Skeletal muscle tissue (tissue), 4 donors: ENCODE data around the gene SLC27A6. TPM values are rescaled to one million over a fixed set of nuclear protein-coding genes. Genes with fewer than 3 reads are reported as not detected.
A peak's percentile ranks its signal among the peaks of the same experiment; 100 is the strongest.

Source experiments
- H3K27ac ChIP-seq: one replicate; pipeline ENCODE4 v1.7.0; 2013; ENCODE audit warnings: mild to moderate bottlenecking, low read depth, low read length, inconsistent platforms
- H3K27me3 ChIP-seq, 3 donors: one replicate each; pipeline ENCODE4 v1.7.0; 2013; ENCODE audit warnings: low read length in 3 of 3; ENCODE audit not compliant: control insufficient read depth in 3 of 3, insufficient read depth in 3 of 3
- H3K36me3 ChIP-seq, 3 donors: one replicate each; pipeline ENCODE4 v1.7.0; 2013; ENCODE audit warnings: low read length in 3 of 3; ENCODE audit not compliant: control insufficient read depth in 3 of 3, insufficient read depth in 3 of 3
- H3K4me1 ChIP-seq, 3 donors: one replicate each; pipeline ENCODE4 v1.7.0; 2013; ENCODE audit warnings: low read length in 3 of 3, mild to moderate bottlenecking in 3 of 3; ENCODE audit not compliant: control insufficient read depth in 3 of 3, insufficient read depth in 3 of 3
- H3K4me3 ChIP-seq, 3 donors: one replicate each; pipeline ENCODE4 v1.7.0; 2013; ENCODE audit warnings: low read length in 3 of 3
- H3K9ac ChIP-seq, 3 donors: one replicate each; pipeline ENCODE4 v1.7.0; 2013; ENCODE audit warnings: low read length in 3 of 3, mild to moderate bottlenecking in 3 of 3, moderate library complexity in 2 of 3, low read depth in 1 of 3
- H3K9me3 ChIP-seq, 3 donors: one replicate each; pipeline ENCODE4 v1.7.0; 2013; ENCODE audit warnings: low read length in 3 of 3; ENCODE audit not compliant: control insufficient read depth in 3 of 3
- total RNA-seq: library from RNA; depleted of rRNA; stranded (reverse); fragments of >200 nt; gene quantifications from one replicate; pipeline ENCODE4 v1.2.3, GENCODE V29; 2014
- donor health status: Osteomylitis.

SLC27A6 gene
- total RNA-seq, 1 donor from 2014 or later, result 1.6 TPM

- Histone ChIP-seq H3K36me3 (no peaks in the 10 kb centered on the region), H3K4me3 (no peak overlapping the region), H3K9me3 (peaks cover 0 to 2% (median 0%) of the 10 kb centered on the region in 3 donors), H3K27me3 (no peaks in the 10 kb centered on the region), H3K9ac (no peak overlapping the region), H3K27ac (no peak overlapping the region), H3K4me1 (no peaks in the 10 kb centered on the region)
Observed at GRCh38 chr5:128956164-128956563, 9.1 kb upstream of the SLC27A6 start.

GRCh38 chr5:128962211-128962610 lies 3.1 kb upstream of the SLC27A6 start:
- H3K9me3 ChIP-seq, result peaks cover 0 to 2% (median 0%) of the 10 kb centered on the region in 3 donors
- H3K27ac ChIP-seq, result no peak overlapping the region
- H3K36me3 ChIP-seq, result no peaks in the 10 kb centered on the region
- H3K27me3 ChIP-seq, result peaks cover 8 to 12% (median 11%) of the 10 kb centered on the region in 3 donors
- H3K9ac ChIP-seq, result no peak overlapping the region
- H3K4me1 ChIP-seq, result no peaks in the 10 kb centered on the region
- H3K4me3 ChIP-seq, result no peak overlapping the region

- peaks cover 8 to 12% (median 11%) of the 10 kb centered on the region in 3 donors for H3K27me3 ChIP-seq
- no peak overlapping the region for H3K9ac ChIP-seq
- no peaks in the 10 kb centered on the region for H3K36me3 ChIP-seq
- H3K27ac ChIP-seq, result no peak overlapping the region
- no peaks in the 10 kb centered on the region for H3K4me1 ChIP-seq
- H3K9me3 ChIP-seq, result peaks cover 0 to 2% (median 0%) of the 10 kb centered on the region in 3 donors
- peak overlapping the region in 1 of 3 donors; percentile 41 for H3K4me3 ChIP-seq
Observed at GRCh38 chr5:128965638-128966302, 482 bp downstream of the SLC27A6 start.

- no peak overlapping the region for H3K9ac ChIP-seq
- no peak overlapping the region for H3K27ac ChIP-seq
Observed at GRCh38 chr5:128966375-128966774, 1.1 kb downstream of the SLC27A6 start.

GRCh38 chr5:128966846-128967245 lies 1.6 kb downstream of the SLC27A6 start:
- no peak overlapping the region for H3K9ac ChIP-seq
- no peaks in the 10 kb centered on the region for H3K4me1 ChIP-seq
- H3K36me3 ChIP-seq, result no peaks in the 10 kb centered on the region
- peaks cover 8 to 12% (median 11%) of the 10 kb centered on the region in 3 donors for H3K27me3 ChIP-seq
- no peak overlapping the region for H3K4me3 ChIP-seq
- H3K27ac ChIP-seq, result no peak overlapping the region
- no peaks in the 10 kb centered on the region for H3K9me3 ChIP-seq

More at GRCh38 chr5:128966375-128966774, 1.1 kb downstream of the SLC27A6 start:
- Histone ChIP-seq H3K4me3 (no peak overlapping the region), H3K4me1 (no peaks in the 10 kb centered on the region), H3K9me3 (no peaks in the 10 kb centered on the region), H3K36me3 (no peaks in the 10 kb centered on the region), H3K27me3 (peaks cover 8 to 12% (median 11%) of the 10 kb centered on the region in 3 donors)

- H3K36me3 ChIP-seq, result no peaks in the 10 kb centered on the region
- H3K4me1 ChIP-seq, result no peaks in the 10 kb centered on the region
- no peak overlapping the region for H3K27ac ChIP-seq
- no peak overlapping the region for H3K4me3 ChIP-seq
- no peaks in the 10 kb centered on the region for H3K27me3 ChIP-seq
- H3K9me3 ChIP-seq, result no peaks in the 10 kb centered on the region
- H3K9ac ChIP-seq, result no peak overlapping the region
Observed at GRCh38 chr5:128973244-128973643, 8.0 kb downstream of the SLC27A6 start.

GRCh38 chr5:128974567-128974966 lies 9.3 kb downstream of the SLC27A6 start:
- no peaks in the 10 kb centered on the region for H3K27me3 ChIP-seq

GRCh38 chr5:128979761-128980160 lies 14.5 kb downstream of the SLC27A6 start:
- Histone ChIP-seq H3K9ac (no peak overlapping the region), H3K4me1 (no peaks in the 10 kb centered on the region), H3K4me3 (no peak overlapping the region), H3K27ac (no peak overlapping the region), H3K9me3 (no peaks in the 10 kb centered on the region), H3K36me3 (no peaks in the 10 kb centered on the region), H3K27me3 (no peaks in the 10 kb centered on the region)

More at GRCh38 chr5:128974567-128974966, 9.3 kb downstream of the SLC27A6 start:
- Histone ChIP-seq H3K27ac (no peak overlapping the region), H3K4me1 (no peaks in the 10 kb centered on the region), H3K36me3 (no peaks in the 10 kb centered on the region), H3K9ac (no peak overlapping the region), H3K4me3 (no peak overlapping the region), H3K9me3 (no peaks in the 10 kb centered on the region)

- Histone ChIP-seq H3K36me3 (no peaks in the 10 kb centered on the region), H3K4me1 (no peaks in the 10 kb centered on the region), H3K27ac (no peak overlapping the region), H3K9ac (no peak overlapping the region), H3K4me3 (no peak overlapping the region), H3K27me3 (no peaks in the 10 kb centered on the region), H3K9me3 (no peaks in the 10 kb centered on the region)
Observed at GRCh38 chr5:128980917-128981316, 15.6 kb downstream of the SLC27A6 start.

- Histone ChIP-seq H3K4me1 (no peaks in the 10 kb centered on the region), H3K9ac (no peak overlapping the region), H3K36me3 (no peaks in the 10 kb centered on the region), H3K4me3 (no peak overlapping the region), H3K27ac (no peak overlapping the region), H3K27me3 (no peaks in the 10 kb centered on the region), H3K9me3 (no peaks in the 10 kb centered on the region)
Observed at GRCh38 chr5:128984480-128984879, 19.2 kb downstream of the SLC27A6 start.
